ENCODE data around the gene TMC5.
"Not testable (repeated sequence)": the region's sequence is repeated elsewhere in the genome, so short reads cannot be mapped to it uniquely, and the experiment has no call there.

The TMC5 gene

GRCh38 chr16:19406891-19407491, 10.7 kb upstream of the TMC5 start:
- no peak for DNase-seq (ENCODE audit: low read depth)

GRCh38 chr16:19410435-19411171, 7.1 kb upstream of the TMC5 start:
- DNase-seq (ENCODE audit: low read depth), result no peak

- no peak for DNase-seq (ENCODE audit: low read depth)
Observed at GRCh38 chr16:19411298-19411697, 6.4 kb upstream of the TMC5 start.

GRCh38 chr16:19412055-19412454, 5.6 kb upstream of the TMC5 start:
- not testable (repeated sequence) for DNase-seq (ENCODE audit: low read depth)

GRCh38 chr16:19415461-19415860, 2.2 kb upstream of the TMC5 start:
- no peak for DNase-seq (ENCODE audit: low read depth)

GRCh38 chr16:19415918-19416317, 1.8 kb upstream of the TMC5 start:
- no peak for DNase-seq (ENCODE audit: low read depth)

- no peak for DNase-seq (ENCODE audit: low read depth)
Observed at GRCh38 chr16:19418200-19418599, 517 bp downstream of the TMC5 start.

- no peak for DNase-seq (ENCODE audit: low read depth)
Observed at GRCh38 chr16:19419698-19420075, 2.0 kb downstream of the TMC5 start.

GRCh38 chr16:19424478-19424877, 6.8 kb downstream of the TMC5 start:
- DNase-seq (ENCODE audit: low read depth), result no peak

- DNase-seq (ENCODE audit: low read depth), result no peak
Observed at GRCh38 chr16:19430345-19430744, 12.7 kb downstream of the TMC5 start.

GRCh38 chr16:19431636-19432340, 14.1 kb downstream of the TMC5 start:
- no peak for DNase-seq (ENCODE audit: low read depth)

- DNase-seq (ENCODE audit: low read depth), result no peak
Observed at GRCh38 chr16:19432429-19432828, 14.7 kb downstream of the TMC5 start.

GRCh38 chr16:19434584-19434983, 16.9 kb downstream of the TMC5 start:
- DNase-seq (ENCODE audit: low read depth), result no peak

GRCh38 chr16:19436540-19436939, 18.9 kb downstream of the TMC5 start:
- no peak for DNase-seq (ENCODE audit: low read depth)

GRCh38 chr16:19437280-19437679, 19.6 kb downstream of the TMC5 start:
- no peak for DNase-seq (ENCODE audit: low read depth)

- DNase-seq (ENCODE audit: low read depth), result no peak
Observed at GRCh38 chr16:19438739-19439138, 21.1 kb downstream of the TMC5 start.

GRCh38 chr16:19439483-19439882, 21.8 kb downstream of the TMC5 start:
- no peak for DNase-seq (ENCODE audit: low read depth)

GRCh38 chr16:19443659-19444058, 26.0 kb downstream of the TMC5 start:
- DNase-seq (ENCODE audit: low read depth), result no peak

GRCh38 chr16:19446300-19446846, 28.7 kb downstream of the TMC5 start:
- DNase-seq (ENCODE audit: low read depth), result no peak

GRCh38 chr16:19446886-19447285, 29.2 kb downstream of the TMC5 start:
- no peak for DNase-seq (ENCODE audit: low read depth)

- DNase-seq (ENCODE audit: low read depth), result no peak
Observed at GRCh38 chr16:19450186-19450585, 32.5 kb downstream of the TMC5 start.

- no peak for DNase-seq (ENCODE audit: low read depth)
Observed at GRCh38 chr16:19458722-19459379, 41.2 kb downstream of the TMC5 start.

GRCh38 chr16:19460397-19460796, 42.7 kb downstream of the TMC5 start:
- no peak for DNase-seq (ENCODE audit: low read depth)

Data from activated T-helper 1 cell treated with Interleukin-2 at 50 U/mL for 16 hours (primary cell).